ENCODE results near the gene HOXC12. TPM values are rescaled to one million over a fixed set of nuclear protein-coding genes. Genes with fewer than 3 reads are reported as not detected.

HOXC12 gene
- total RNA-seq, 1 donor from 2014 or later: not detected

- intact Hi-C loops (cut with DNase I): loop anchor here (5.0 kb wide), 1 partner anchor 192 kb away; no protein-coding TSS in a partner anchor
- H3K4me3 ChIP-seq: peak overlapping the region; percentile 40
- ATAC-seq: no peak
- H3K27me3 ChIP-seq: peaks cover 91% of the 10 kb centered on the region
- H3K4me1 ChIP-seq: peaks cover 18% of the 10 kb centered on the region
- no peaks in the 10 kb centered on the region for H3K9me3 ChIP-seq
- no peak overlapping the region for H3K27ac ChIP-seq
- TF ChIP-seq CTCF (IDR thresholded peaks at IDR 0.05): no peak
- H3K36me3 ChIP-seq: no peaks in the 10 kb centered on the region
- DNase-seq: no peak
Observed at GRCh38 chr12:54004841-54005530, 50.3 kb downstream of the HOXC12 start.

GRCh38 chr12:54005531-54005852, 50.8 kb downstream of the HOXC12 start:
- H3K27ac ChIP-seq: no peak overlapping the region
- peaks cover 13% of the 10 kb centered on the region for H3K4me1 ChIP-seq
- H3K9me3 ChIP-seq: no peaks in the 10 kb centered on the region
- no peaks in the 10 kb centered on the region for H3K36me3 ChIP-seq
- peaks cover 91% of the 10 kb centered on the region for H3K27me3 ChIP-seq
- ATAC-seq: no peak
- intact Hi-C loops (cut with DNase I): loop anchor here (5.0 kb wide), 1 partner anchor 192 kb away; no protein-coding TSS in a partner anchor
- no peak for DNase-seq
- H3K4me3 ChIP-seq: peak overlapping the region; percentile 40
- no peak for TF ChIP-seq CTCF (IDR thresholded peaks at IDR 0.05)

- Histone ChIP-seq H3K4me1 (peaks cover 13% of the 10 kb centered on the region), H3K27ac (no peak overlapping the region), H3K9me3 (no peaks in the 10 kb centered on the region), H3K36me3 (no peaks in the 10 kb centered on the region), H3K27me3 (peaks cover 91% of the 10 kb centered on the region), H3K4me3 (peak overlapping the region; percentile 40)
- peak; percentile 93 for DNase-seq
- peak; percentile 94 for ATAC-seq
- intact Hi-C loops (cut with DNase I): loop anchor here (5.0 kb wide), 1 partner anchor 191 kb away; no protein-coding TSS in a partner anchor
- TF ChIP-seq CTCF (IDR thresholded peaks at IDR 0.05): peak; percentile 92
Observed at GRCh38 chr12:54005853-54006558, 51.3 kb downstream of the HOXC12 start.

- Histone ChIP-seq H3K4me1 (peaks cover 13% of the 10 kb centered on the region), H3K27me3 (peaks cover 91% of the 10 kb centered on the region), H3K27ac (no peak overlapping the region), H3K36me3 (no peaks in the 10 kb centered on the region), H3K4me3 (peak overlapping the region; percentile 40), H3K9me3 (no peaks in the 10 kb centered on the region)
- ATAC-seq (no peak), DNase-seq (no peak)
- intact Hi-C loops (cut with DNase I): loop anchor here (5.0 kb wide), 1 partner anchor 191 kb away; no protein-coding TSS in a partner anchor
- no peak for TF ChIP-seq CTCF (IDR thresholded peaks at IDR 0.05)
Observed at GRCh38 chr12:54006559-54007220, 52.0 kb downstream of the HOXC12 start.

- H3K9me3 ChIP-seq: no peaks in the 10 kb centered on the region
- no peaks in the 10 kb centered on the region for H3K36me3 ChIP-seq
- intact Hi-C loops (cut with DNase I): loop anchor here (5.0 kb wide), 1 partner anchor 190 kb away; no protein-coding TSS in a partner anchor
- H3K27me3 ChIP-seq: peaks cover 94% of the 10 kb centered on the region
- TF ChIP-seq CTCF (IDR thresholded peaks at IDR 0.05): no peak
- H3K4me3 ChIP-seq: no peak overlapping the region
- DNase-seq: no peak
- no peak overlapping the region for H3K27ac ChIP-seq
- ATAC-seq: no peak
- H3K4me1 ChIP-seq: peaks cover 13% of the 10 kb centered on the region
Observed at GRCh38 chr12:54007538-54008259, 53.0 kb downstream of the HOXC12 start.
